WTC11 (cell line): ENCODE measurements around the gene AADACL3. TPM values are rescaled to one million over a fixed set of nuclear protein-coding genes. Genes with fewer than 3 reads are reported as not detected.

Experiments
- ATAC-seq: fragments of 200-7000 bp; cut with Tn5 transposase; 2 replicates; pipeline ENCODE4 v1.10.0; 2021; ENCODE audit warnings: mild to moderate bottlenecking, moderate library complexity
- CTCF ChIA-PET: fragments of 300-600 bp; sonication (Branson Sonifier 250); formaldehyde crosslinking; loops from one replicate; lab custom pipeline; 2021; ENCODE audit warnings: antibody characterized with exemption; lab: Charles Lee
- POLR2A ChIA-PET: fragments of 350-600 bp; sonication (Branson Sonifier 250); formaldehyde crosslinking; loops from one replicate; lab custom pipeline; 2021; ENCODE audit warnings: antibody characterized with exemption; lab: Charles Lee
- DNase-seq: peaks from one replicate; pipeline ENCODE4 v3.0.0; 2021; ENCODE audit warnings: low spot score
- H3K27ac Mint-ChIP-seq: 2 replicates; pipeline ENCODE4 v1.8.0; 2021; ENCODE audit warnings: mixed read lengths
- H3K27me3 Mint-ChIP-seq: 2 replicates; pipeline ENCODE4 v1.8.0; 2021; ENCODE audit warnings: low read depth, mild to moderate bottlenecking, moderate library complexity, mixed read lengths
- H3K36me3 Mint-ChIP-seq: 2 replicates; pipeline ENCODE4 v1.8.0; 2021; ENCODE audit warnings: mixed read lengths
- H3K4me1 Mint-ChIP-seq: 2 replicates; pipeline ENCODE4 v1.8.0; 2022; ENCODE audit warnings: mixed read lengths
- H3K4me3 Mint-ChIP-seq: 2 replicates; pipeline ENCODE4 v1.8.0; 2021; ENCODE audit warnings: mild to moderate bottlenecking, moderate library complexity, mixed read lengths
- H3K9me3 Mint-ChIP-seq: 2 replicates; pipeline ENCODE4 v1.8.0; 2021; ENCODE audit warnings: mixed read lengths
- ELF4 ChIP-seq: sonication (generic); formaldehyde crosslinking; IDR thresholded peaks from 2 replicates; pipeline ENCODE4 v1.8.1; 2022; ENCODE audit warnings: low read depth, mild to moderate bottlenecking, moderate library complexity, missing genetic modification reagents
- KAT7 ChIP-seq: sonication (generic); formaldehyde crosslinking; IDR thresholded peaks from 2 replicates; pipeline ENCODE4 v1.8.1; 2023; ENCODE audit warnings: missing genetic modification reagents, mild to moderate bottlenecking, borderline replicate concordance
- SP1 ChIP-seq: sonication (generic); formaldehyde crosslinking; conservative IDR thresholded peaks from 2 replicates; pipeline ENCODE4 v1.8.1; 2022; ENCODE audit warnings: missing genetic modification reagents
- TCF7 ChIP-seq: sonication (generic); formaldehyde crosslinking; IDR thresholded peaks from 2 replicates; pipeline ENCODE4 v1.8.0; 2022; ENCODE audit warnings: mild to moderate bottlenecking, low read depth, missing genetic modification reagents, moderate library complexity
- ZNF121 ChIP-seq: sonication (generic); formaldehyde crosslinking; IDR thresholded peaks from 2 replicates; pipeline ENCODE4 v1.8.0; 2023; ENCODE audit warnings: missing genetic modification reagents
- ZNF232 ChIP-seq: sonication (generic); formaldehyde crosslinking; IDR thresholded peaks from 2 replicates; pipeline ENCODE4 v1.8.0; 2022; ENCODE audit warnings: mild to moderate bottlenecking, missing genetic modification reagents
- ZNF263 ChIP-seq: sonication (generic); formaldehyde crosslinking; IDR thresholded peaks from 2 replicates; pipeline ENCODE4 v1.8.1; 2022; ENCODE audit warnings: low read depth, mild to moderate bottlenecking, moderate library complexity, missing genetic modification reagents
- ZNF317 ChIP-seq: sonication (generic); formaldehyde crosslinking; IDR thresholded peaks from 2 replicates; pipeline ENCODE4 v1.8.1; 2023; ENCODE audit warnings: low read depth, mild to moderate bottlenecking, moderate library complexity, missing genetic modification reagents, borderline replicate concordance
- ZNF423 ChIP-seq: fragments of 250-450 bp; sonication (Bioruptor Pico); IDR thresholded peaks from 2 replicates; pipeline ENCODE4 v2.1.2; 2022; ENCODE audit warnings: mild to moderate bottlenecking, moderate library complexity
- total RNA-seq: library from RNA; stranded (reverse); gene quantifications from 3 replicates; pipeline ENCODE4 v1.2.3, GENCODE V29; 2021
- TF ChIP-seq, protein P1 (sequence below): sonication (generic); formaldehyde crosslinking; IDR thresholded peaks from 2 replicates; pipeline ENCODE4 v1.8.1; 2023; ENCODE audit warnings: mild to moderate bottlenecking, missing genetic modification reagents, moderate library complexity
- TF ChIP-seq, protein P2 (sequence below): fragments of 250-450 bp; sonication (Bioruptor Pico); conservative IDR thresholded peaks from 2 replicates; pipeline ENCODE4 v1.9.0; 2021; ENCODE audit warnings: mild to moderate bottlenecking
- TF ChIP-seq, protein P3 (sequence below): sonication (generic); formaldehyde crosslinking; IDR thresholded peaks from 2 replicates; pipeline ENCODE4 v1.8.0; 2022; ENCODE audit warnings: mild to moderate bottlenecking, missing genetic modification reagents
- TF ChIP-seq, protein P4 (sequence below): sonication (generic); formaldehyde crosslinking; IDR thresholded peaks from 2 replicates; pipeline ENCODE4 v1.8.0; 2023; ENCODE audit warnings: missing genetic modification reagents, mild to moderate bottlenecking, borderline replicate concordance
- TF ChIP-seq, protein P5 (sequence below): sonication (generic); formaldehyde crosslinking; IDR thresholded peaks from 2 replicates; pipeline ENCODE4 v1.8.0; 2022; ENCODE audit warnings: mild to moderate bottlenecking, missing genetic modification reagents
- TF ChIP-seq, protein P6 (sequence below): sonication (generic); formaldehyde crosslinking; IDR thresholded peaks from 2 replicates; pipeline ENCODE4 v1.8.0; 2023; ENCODE audit warnings: mild to moderate bottlenecking, missing genetic modification reagents
- TF ChIP-seq, protein P7 (sequence below): sonication (generic); formaldehyde crosslinking; IDR thresholded peaks from 2 replicates; pipeline ENCODE4 v1.8.1; 2023; ENCODE audit warnings: mild to moderate bottlenecking, missing genetic modification reagents, moderate library complexity
- TF ChIP-seq, protein P8 (sequence below): sonication (generic); formaldehyde crosslinking; IDR thresholded peaks from 2 replicates; pipeline ENCODE4 v1.8.1; 2023; ENCODE audit warnings: mild to moderate bottlenecking, missing genetic modification reagents

The AADACL3 gene
- total RNA-seq, 1 experiment from 2014 or later: 0.77 TPM

DNA sequence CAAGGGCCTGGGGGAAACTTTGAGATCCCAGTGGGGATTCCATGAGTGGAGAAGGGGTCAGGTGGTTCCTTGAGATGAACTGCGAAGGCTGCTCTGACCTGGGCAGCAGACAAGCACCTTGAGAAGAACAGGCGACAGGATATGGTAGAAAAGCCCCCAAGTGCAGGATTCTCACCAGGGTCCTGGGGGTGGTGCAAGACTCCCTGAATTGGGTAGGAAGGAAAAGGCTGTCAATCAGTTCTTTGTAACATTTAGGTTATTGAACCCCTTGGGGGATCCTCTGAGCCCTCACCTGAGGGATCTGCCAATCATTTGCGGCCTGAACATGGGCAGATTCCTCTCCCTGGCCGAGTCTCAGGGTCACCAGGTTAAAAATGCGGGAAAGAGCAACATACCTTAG is 55.3 kb downstream of the AADACL3 start:
- H3K4me1 Mint-ChIP-seq: no peaks in the 10 kb centered on the region
- H3K36me3 Mint-ChIP-seq: no peaks in the 10 kb centered on the region
- peaks cover 7% of the 10 kb centered on the region; the same call in 1 of the 2 replicates for H3K9me3 Mint-ChIP-seq
- TF ChIP-seq, protein P1, sequence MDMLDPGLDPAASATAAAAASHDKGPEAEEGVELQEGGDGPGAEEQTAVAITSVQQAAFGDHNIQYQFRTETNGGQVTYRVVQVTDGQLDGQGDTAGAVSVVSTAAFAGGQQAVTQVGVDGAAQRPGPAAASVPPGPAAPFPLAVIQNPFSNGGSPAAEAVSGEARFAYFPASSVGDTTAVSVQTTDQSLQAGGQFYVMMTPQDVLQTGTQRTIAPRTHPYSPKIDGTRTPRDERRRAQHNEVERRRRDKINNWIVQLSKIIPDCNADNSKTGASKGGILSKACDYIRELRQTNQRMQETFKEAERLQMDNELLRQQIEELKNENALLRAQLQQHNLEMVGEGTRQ (CRISPR knock-in tag): no peak
- TF ChIP-seq, protein P2, sequence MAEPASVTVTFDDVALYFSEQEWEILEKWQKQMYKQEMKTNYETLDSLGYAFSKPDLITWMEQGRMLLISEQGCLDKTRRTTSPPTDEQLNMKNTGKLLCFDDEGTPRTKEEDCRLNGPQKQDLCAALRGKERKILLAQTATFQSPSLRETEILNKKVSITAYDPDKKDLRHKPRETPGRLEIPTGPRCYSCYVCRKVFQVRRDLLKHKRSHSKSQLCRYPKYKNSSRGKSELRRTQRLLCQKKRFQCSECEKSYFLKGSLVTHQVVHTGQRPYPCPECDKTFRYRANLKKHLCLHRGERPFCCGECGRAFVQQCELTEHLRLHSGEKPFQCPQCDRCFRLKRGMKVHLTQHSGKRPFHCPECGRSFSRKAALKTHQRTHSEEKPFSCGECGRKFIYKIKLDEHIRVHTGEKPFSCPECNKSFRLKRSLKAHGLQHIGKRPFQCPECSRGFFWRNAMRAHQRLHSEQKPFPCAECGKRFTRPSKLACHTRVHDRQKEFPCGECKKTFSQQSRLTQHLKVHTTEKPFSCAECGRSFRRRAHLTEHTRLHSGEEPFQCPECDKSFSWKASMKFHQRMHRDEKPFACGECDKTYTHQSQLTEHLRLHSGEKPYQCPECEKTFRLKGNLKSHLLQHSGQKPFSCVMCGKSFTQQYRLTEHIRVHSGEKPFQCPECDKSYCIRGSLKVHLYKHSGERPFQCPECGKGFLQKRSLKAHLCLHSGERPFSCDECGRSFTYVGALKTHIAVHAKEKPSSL (CRISPR knock-in tag): no peak
- TF ChIP-seq ZNF263 (CRISPR knock-in tag) (no peak), ZNF317 (CRISPR knock-in tag) (no peak), SP1 (no peak), ELF4 (no peak), KAT7 (CRISPR knock-in tag) (no peak), TCF7 (CRISPR knock-in tag) (no peak), ZNF121 (CRISPR knock-in tag) (no peak), ZNF232 (CRISPR knock-in tag) (no peak), ZNF423 (CRISPR knock-in tag) (no peak)
- TF ChIP-seq, protein P3, sequence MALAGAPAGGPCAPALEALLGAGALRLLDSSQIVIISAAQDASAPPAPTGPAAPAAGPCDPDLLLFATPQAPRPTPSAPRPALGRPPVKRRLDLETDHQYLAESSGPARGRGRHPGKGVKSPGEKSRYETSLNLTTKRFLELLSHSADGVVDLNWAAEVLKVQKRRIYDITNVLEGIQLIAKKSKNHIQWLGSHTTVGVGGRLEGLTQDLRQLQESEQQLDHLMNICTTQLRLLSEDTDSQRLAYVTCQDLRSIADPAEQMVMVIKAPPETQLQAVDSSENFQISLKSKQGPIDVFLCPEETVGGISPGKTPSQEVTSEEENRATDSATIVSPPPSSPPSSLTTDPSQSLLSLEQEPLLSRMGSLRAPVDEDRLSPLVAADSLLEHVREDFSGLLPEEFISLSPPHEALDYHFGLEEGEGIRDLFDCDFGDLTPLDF: no peak
- TF ChIP-seq, protein P4, sequence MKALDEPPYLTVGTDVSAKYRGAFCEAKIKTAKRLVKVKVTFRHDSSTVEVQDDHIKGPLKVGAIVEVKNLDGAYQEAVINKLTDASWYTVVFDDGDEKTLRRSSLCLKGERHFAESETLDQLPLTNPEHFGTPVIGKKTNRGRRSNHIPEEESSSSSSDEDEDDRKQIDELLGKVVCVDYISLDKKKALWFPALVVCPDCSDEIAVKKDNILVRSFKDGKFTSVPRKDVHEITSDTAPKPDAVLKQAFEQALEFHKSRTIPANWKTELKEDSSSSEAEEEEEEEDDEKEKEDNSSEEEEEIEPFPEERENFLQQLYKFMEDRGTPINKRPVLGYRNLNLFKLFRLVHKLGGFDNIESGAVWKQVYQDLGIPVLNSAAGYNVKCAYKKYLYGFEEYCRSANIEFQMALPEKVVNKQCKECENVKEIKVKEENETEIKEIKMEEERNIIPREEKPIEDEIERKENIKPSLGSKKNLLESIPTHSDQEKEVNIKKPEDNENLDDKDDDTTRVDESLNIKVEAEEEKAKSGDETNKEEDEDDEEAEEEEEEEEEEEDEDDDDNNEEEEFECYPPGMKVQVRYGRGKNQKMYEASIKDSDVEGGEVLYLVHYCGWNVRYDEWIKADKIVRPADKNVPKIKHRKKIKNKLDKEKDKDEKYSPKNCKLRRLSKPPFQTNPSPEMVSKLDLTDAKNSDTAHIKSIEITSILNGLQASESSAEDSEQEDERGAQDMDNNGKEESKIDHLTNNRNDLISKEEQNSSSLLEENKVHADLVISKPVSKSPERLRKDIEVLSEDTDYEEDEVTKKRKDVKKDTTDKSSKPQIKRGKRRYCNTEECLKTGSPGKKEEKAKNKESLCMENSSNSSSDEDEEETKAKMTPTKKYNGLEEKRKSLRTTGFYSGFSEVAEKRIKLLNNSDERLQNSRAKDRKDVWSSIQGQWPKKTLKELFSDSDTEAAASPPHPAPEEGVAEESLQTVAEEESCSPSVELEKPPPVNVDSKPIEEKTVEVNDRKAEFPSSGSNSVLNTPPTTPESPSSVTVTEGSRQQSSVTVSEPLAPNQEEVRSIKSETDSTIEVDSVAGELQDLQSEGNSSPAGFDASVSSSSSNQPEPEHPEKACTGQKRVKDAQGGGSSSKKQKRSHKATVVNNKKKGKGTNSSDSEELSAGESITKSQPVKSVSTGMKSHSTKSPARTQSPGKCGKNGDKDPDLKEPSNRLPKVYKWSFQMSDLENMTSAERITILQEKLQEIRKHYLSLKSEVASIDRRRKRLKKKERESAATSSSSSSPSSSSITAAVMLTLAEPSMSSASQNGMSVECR (CRISPR knock-in tag): no peak
- TF ChIP-seq, protein P5, sequence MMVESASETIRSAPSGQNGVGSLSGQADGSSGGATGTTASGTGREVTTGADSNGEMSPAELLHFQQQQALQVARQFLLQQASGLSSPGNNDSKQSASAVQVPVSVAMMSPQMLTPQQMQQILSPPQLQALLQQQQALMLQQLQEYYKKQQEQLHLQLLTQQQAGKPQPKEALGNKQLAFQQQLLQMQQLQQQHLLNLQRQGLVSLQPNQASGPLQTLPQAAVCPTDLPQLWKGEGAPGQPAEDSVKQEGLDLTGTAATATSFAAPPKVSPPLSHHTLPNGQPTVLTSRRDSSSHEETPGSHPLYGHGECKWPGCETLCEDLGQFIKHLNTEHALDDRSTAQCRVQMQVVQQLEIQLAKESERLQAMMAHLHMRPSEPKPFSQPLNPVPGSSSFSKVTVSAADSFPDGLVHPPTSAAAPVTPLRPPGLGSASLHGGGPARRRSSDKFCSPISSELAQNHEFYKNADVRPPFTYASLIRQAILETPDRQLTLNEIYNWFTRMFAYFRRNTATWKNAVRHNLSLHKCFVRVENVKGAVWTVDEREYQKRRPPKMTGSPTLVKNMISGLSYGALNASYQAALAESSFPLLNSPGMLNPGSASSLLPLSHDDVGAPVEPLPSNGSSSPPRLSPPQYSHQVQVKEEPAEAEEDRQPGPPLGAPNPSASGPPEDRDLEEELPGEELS: no peak
- TF ChIP-seq, protein P6, sequence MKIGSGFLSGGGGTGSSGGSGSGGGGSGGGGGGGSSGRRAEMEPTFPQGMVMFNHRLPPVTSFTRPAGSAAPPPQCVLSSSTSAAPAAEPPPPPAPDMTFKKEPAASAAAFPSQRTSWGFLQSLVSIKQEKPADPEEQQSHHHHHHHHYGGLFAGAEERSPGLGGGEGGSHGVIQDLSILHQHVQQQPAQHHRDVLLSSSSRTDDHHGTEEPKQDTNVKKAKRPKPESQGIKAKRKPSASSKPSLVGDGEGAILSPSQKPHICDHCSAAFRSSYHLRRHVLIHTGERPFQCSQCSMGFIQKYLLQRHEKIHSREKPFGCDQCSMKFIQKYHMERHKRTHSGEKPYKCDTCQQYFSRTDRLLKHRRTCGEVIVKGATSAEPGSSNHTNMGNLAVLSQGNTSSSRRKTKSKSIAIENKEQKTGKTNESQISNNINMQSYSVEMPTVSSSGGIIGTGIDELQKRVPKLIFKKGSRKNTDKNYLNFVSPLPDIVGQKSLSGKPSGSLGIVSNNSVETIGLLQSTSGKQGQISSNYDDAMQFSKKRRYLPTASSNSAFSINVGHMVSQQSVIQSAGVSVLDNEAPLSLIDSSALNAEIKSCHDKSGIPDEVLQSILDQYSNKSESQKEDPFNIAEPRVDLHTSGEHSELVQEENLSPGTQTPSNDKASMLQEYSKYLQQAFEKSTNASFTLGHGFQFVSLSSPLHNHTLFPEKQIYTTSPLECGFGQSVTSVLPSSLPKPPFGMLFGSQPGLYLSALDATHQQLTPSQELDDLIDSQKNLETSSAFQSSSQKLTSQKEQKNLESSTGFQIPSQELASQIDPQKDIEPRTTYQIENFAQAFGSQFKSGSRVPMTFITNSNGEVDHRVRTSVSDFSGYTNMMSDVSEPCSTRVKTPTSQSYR: no peak
- TF ChIP-seq, protein P7, sequence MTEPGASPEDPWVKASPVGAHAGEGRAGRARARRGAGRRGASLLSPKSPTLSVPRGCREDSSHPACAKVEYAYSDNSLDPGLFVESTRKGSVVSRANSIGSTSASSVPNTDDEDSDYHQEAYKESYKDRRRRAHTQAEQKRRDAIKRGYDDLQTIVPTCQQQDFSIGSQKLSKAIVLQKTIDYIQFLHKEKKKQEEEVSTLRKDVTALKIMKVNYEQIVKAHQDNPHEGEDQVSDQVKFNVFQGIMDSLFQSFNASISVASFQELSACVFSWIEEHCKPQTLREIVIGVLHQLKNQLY (CRISPR knock-in tag): no peak
- TF ChIP-seq, protein P8, sequence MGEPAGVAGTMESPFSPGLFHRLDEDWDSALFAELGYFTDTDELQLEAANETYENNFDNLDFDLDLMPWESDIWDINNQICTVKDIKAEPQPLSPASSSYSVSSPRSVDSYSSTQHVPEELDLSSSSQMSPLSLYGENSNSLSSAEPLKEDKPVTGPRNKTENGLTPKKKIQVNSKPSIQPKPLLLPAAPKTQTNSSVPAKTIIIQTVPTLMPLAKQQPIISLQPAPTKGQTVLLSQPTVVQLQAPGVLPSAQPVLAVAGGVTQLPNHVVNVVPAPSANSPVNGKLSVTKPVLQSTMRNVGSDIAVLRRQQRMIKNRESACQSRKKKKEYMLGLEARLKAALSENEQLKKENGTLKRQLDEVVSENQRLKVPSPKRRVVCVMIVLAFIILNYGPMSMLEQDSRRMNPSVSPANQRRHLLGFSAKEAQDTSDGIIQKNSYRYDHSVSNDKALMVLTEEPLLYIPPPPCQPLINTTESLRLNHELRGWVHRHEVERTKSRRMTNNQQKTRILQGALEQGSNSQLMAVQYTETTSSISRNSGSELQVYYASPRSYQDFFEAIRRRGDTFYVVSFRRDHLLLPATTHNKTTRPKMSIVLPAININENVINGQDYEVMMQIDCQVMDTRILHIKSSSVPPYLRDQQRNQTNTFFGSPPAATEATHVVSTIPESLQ (CRISPR knock-in tag): no peak
- no peak overlapping the region for H3K4me3 Mint-ChIP-seq
- peaks cover 13% of the 10 kb centered on the region for H3K27me3 Mint-ChIP-seq
- POLR2A ChIA-PET: interaction anchor here (1.1 kb wide), 1 partner anchor 152 kb away, joined by 3 read pairs; no protein-coding TSS in a partner anchor
- no peak for ATAC-seq
- no peak for DNase-seq
- CTCF ChIA-PET: interaction anchor here (1.2 kb wide), 1 partner anchor 11 kb away, joined by 7 read pairs; no protein-coding TSS in a partner anchor
- H3K27ac Mint-ChIP-seq: no peak overlapping the region
